NCI-H2107 treated with DMSO at 0.1 percent for 48 hours (cell line): ENCODE results near the gene OST4.
A peak's percentile ranks its signal among the peaks of the same experiment; 100 is the strongest.
"Not testable (repeated sequence)": the region's sequence is repeated elsewhere in the genome, so short reads cannot be mapped to it uniquely, and the experiment has no call there.

Experiments
- DNase-seq: peaks from one replicate; lab custom pipeline; 2025; ENCODE audit not compliant: unreplicated experiment; lab: John Stamatoyannopoulos, UW

Gene OST4

GRCh38 chr2:27071277-27071989 lies at the start of gene OST4:
OST4 (minus strand) TSS chr2:27071654.
- peak; percentile 53 for DNase-seq

- not testable (repeated sequence) for DNase-seq
Observed at GRCh38 chr2:27119330-27119670, 47.8 kb upstream of the OST4 start.

DNA sequence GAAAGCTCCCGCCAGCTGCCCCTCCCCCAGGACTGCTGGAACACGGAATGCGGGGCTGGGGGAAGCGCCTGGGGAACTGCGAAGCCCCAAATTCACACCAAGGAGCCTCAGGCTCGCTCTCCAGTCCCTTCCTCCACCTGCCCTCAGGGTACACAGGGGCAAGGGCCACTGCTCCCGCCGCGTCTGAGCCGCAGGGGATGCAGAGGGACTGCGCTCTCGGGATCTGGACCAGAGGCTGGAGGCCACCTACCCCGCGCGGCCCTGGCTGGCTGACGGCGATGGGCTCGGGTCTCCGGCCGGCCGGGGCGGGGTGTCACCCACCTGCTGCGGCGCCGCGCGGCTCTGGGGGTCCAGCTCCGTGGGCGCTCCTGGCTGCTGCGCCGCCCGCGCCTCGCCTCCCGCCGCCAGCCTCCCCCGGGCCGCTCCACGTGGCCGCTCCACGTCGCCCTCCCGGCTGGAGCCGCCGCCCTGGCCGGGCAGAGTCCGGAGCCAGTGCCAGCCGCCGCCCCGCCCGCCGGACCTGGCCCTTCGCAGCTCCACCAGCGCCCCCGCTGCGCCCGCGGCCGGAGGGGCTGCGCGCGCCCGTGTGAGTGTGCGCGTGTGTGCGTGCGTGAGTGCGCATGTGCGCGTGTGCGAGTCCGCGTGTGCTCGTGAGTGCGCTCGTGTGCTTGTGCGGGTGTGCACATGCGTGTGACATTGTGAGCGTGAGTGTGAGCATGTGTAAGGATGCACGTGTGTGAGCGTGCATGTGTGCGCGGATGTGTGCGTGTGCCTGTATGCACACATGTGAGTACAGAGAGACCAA lies 47.3 kb upstream of the OST4 start, which contains the start of gene CGREF1:
TSS of gene CGREF1 (minus strand) at position 604 of the 805 bp plus-strand sequence. CDS start 14,762 bp downstream, outside the sequence.
- DNase-seq, result no peak

DNA sequence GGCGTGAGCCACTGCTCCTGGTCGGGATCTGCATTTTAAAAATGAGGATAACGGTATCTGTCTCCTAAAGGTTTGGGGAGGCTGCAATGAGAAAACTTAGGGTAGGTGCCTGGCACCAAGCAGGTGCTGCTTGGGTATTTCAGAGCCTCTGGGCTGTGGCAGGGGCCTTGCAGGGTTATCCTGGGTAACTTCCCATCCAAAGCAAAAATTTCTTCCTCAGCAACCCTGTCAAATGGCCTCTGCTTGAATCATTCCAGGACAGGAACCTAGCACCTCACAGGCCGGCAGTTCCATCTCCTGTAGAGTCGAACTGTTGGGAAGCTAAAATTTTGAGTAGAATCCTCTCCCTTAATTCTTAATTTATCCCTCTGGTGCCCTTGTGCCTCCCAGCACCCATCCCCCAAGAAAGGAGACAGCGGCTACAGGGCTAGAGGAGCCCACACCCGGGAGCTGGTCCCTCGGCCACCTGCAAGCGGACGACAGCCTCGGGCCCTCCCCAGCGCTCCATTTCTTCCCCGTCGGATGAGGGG lies 46.6 kb upstream of the OST4 start:
- DNase-seq, result no peak

DNA sequence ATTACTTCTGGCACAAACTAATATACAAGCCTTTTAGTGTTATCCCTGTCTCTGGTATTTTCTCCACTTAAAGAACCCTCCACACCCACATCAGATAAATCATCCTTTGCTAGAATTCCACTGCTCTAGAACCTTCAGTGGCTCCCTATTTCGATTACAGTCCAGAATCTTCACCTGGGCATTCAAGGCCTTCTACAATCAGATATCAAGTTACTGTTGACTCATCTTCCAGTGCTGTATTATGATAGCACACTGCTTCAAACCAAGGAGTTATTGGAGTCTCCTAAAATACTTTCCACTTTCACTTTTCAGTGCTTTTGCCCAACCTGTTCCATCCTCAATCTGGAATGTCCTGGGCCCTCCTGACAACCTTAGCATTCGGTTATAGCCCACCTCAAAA lies 44.1 kb upstream of the OST4 start:
- no peak for DNase-seq

DNA sequence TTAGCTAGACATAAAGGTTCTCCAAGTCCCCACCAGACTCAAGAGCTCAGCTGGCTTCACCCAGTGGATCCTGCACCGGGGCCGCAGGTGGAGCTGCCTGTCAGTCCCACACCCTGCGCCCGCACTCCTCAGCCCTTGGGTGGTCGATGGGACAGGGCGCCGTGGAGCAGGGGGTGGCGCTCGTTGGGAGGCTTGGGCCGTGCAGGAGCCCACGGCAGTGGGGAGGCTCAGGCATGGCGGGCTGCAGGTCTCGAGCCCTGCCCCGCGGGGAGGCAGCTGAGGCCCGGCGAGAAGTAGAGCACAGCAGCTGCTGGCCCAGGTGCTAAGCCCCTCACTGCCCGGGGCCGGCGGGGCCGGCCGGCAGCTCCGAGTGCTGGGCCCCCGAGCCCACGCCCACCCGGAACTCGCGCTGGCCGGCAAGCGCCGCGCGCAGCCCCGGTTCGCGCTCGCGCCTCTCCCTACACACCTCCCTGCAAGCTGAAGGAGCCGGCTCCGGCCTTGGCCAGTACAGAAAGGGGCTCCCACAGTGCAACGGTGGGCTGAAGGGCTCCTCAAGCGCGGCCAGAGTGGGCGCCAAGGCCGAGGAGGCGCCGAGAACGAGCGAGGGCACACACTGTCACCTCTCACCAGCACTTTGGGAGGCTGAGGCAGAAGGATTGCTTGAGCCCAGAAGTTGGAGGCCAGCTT lies 40.1 kb upstream of the OST4 start:
- DNase-seq, result not testable (repeated sequence)

DNA sequence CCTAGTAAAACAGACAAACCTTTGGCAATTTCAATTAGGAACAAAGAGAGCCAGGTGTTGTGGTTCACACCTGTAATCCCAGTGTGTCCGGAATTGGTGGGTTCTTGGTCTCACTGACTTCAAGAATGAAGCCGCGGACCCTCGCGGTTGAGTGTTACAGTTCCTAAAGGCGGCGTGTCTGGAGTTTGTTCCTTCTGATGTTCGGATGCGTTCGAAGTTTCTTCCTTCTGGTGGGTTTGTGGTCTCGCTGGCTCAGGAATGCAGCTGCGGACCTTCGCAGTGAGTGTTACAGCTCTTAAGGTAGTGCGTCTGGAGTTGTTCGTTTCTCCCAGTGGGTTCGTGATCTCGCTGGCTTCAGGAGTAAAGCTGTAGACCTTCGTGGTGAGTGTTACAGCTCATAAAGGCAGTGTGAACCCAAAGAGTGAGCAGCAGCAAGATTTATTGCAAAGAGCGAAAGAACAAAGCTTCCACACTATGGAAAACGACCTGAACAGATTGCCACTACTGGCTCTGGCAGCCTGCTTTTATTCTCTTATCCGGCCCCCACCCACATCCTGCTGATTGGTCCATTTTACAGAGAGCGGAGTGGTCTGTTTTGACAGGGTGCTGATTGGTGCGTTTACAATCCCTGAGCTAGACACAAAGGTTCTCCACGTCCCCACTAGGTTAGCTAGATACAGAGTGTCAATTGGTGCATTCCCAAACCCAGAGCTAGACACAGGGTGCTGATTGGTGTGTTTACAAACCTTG lies 39.3 kb upstream of the OST4 start:
- DNase-seq, result not testable (repeated sequence)

- no peak for DNase-seq
Observed at GRCh38 chr2:27109083-27109482, 37.6 kb upstream of the OST4 start.

- DNase-seq, result no peak
Observed at GRCh38 chr2:27108221-27108620, 36.8 kb upstream of the OST4 start.

GRCh38 chr2:27105981-27106380 lies 34.5 kb upstream of the OST4 start:
- no peak for DNase-seq

GRCh38 chr2:27102329-27102728 lies 30.9 kb upstream of the OST4 start:
- DNase-seq, result no peak

DNA sequence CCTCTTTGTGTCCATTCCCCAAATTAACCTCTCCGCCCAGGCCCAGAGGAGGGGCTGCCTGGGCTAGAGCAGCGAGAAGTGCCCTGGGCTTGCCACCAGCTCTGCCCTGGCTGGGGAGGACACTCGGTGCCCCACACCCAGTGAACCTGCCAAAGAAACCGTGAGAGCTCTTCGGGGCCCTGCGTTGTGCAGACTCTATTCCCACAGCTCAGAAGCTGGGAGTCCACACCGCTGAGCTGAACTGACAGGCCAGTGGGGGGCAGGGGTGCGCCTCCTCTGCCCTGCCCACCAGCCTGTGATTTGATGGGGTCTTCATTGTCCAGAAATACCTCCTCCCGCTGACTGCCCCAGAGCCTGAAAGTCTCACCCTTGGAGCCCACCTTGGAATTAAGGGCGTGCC lies 28.6 kb upstream of the OST4 start:
- no peak for DNase-seq

DNA sequence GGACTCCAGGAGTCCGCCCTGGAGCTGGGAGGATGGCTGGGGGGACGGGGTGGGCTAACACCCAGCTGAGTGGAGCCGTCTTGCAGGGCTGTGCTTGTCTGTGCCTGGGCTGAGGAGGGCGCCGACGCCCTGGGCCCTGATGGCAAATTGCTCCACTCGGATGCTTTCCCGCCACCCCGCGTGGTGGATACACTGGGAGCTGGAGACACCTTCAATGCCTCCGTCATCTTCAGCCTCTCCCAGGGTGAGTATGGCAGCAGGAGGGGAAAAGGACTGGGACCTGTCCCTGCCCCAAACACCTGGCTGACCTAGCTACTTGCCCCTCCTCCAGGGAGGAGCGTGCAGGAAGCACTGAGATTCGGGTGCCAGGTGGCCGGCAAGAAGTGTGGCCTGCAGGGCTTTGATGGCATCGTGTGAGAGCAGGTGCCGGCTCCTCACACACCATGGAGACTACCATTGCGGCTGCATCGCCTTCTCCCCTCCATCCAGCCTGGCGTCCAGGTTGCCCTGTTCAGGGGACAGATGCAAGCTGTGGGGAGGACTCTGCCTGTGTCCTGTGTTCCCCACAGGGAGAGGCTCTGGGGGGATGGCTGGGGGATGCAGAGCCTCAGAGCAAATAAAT lies 28.0 kb upstream of the OST4 start:
- DNase-seq, result no peak

GRCh38 chr2:27097341-27097740 lies 25.9 kb upstream of the OST4 start:
- no peak for DNase-seq

DNA sequence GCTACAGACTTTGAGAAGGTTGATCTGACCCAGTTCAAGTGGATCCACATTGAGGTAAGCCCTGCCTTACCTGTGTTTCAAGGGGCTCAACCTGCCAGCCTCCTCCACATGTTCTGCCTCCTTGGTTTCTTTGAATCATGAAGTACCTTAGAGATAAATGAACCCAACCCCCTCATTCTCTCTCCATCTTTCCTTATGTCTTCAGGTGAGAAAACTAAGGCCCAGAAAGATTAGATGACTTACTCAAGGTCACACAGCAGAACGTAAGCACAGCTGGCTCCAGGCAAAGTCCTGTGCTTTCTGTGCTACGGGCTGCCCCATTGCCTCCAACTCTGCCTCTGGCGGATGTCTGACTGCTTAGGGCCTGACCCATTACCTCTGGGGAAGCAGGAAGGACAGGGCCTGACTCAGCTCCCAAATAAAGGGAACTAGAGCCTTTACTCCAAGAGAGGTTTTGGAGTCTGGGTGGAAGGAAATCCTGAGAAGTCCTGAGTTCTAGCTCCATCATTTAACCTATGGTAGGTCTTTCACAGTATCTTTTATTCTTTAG lies 25.4 kb upstream of the OST4 start:
- DNase-seq, result no peak

DNA sequence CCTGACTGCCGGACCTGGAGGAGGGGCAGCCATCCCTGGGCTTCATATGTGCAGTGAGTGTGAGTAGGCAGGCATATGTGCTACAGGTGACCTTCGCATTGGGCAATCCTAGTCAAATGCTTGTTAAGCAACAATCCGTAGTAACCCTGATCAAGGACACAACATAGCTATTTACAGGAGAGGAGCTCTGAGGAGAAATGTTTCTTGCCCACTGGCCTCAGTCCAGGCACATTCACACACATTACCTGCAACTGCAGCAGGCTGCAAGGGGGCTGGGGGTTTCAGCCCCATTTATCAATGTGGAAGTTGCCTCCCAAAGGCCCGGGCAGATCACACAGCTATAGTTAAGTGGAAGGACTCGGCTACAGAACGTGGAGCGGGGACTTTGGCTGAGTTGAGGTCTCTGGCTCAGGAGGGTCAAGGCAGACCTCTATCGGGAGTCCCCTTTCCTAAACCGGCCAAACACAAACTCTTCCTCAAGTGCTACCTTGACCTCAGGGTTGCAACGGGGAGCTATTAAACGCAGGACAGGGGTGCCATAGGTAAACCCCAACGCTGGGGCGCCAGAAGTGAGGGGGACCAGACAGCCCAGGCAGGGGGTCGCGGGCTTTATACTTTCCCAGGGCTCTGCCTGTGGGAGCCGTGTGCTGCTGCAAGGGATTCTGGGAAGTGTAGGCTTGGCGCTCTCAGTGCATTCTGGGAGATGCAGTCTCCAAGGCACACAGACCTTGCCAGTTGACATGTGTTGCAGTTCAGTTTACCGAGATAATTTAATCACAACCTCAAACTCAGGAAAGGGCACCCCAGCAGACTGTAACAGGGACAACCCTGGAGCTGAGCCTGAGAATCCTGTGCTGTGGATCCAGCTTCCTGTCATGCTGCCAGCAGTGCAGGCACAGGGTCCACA lies 24.5 kb upstream of the OST4 start:
- no peak for DNase-seq

DNA sequence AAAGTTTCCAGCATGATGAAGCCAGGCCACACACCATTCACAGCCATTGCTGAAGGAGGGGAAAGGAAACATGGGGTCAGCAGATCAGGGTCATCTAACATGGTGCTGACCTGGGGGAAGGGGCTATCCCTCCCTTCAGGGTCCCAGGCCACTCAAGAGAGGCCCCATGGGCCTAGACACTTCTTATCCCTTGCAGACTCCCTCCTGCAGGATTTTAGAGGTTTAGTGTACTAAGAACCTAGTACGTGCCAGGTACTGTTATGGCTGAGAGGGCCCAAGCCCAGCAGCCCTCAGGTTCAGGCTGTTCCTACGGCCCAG lies 23.9 kb upstream of the OST4 start:
- no peak for DNase-seq

GRCh38 chr2:27094353-27094984 lies 23.0 kb upstream of the OST4 start:
- no peak for DNase-seq
